SU-DHL-6 (cell line): ENCODE data around the gene IFNA21.

Experiments
- EZH2phosphoT487 ChIP-seq: fragments of 200-600 bp; sonication (generic), shearing (Covaris generic); conservative IDR thresholded peaks from 2 replicates; pipeline ENCODE4 v1.6.1; 2018; ENCODE audit warnings: mild to moderate bottlenecking, antibody characterized with exemption, low read length, moderate library complexity, mixed read lengths
- TF ChIP-seq, protein P1 (sequence below): fragments of 200-600 bp; sonication (generic); IDR thresholded peaks from one replicate; pipeline ENCODE4 v1.5.1; 2017; ENCODE audit warnings: antibody characterized with exemption, mild to moderate bottlenecking, low read length, moderate library complexity; ENCODE audit not compliant: insufficient read depth, poor library complexity, severe bottlenecking

DNA sequence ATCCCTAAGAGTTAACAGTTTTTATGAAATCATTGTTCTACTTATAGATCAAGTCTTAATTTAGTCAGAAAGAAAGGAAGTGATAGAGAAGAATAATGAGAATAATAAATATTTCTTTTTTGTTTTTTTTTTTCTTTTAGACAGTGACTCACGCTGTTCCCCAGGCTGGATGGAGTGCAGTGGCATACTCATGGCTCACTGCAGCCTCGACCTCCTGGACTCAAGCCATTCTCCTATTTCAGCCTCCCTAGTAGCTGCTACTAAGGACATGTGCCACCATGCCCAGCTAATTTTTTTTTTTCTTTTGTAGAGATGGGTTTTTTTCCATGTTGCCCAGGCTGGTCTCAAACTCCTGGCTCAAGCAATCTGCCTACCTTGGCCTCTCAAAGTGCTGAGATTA is 11.0 kb downstream of the IFNA21 start:
- TF ChIP-seq, protein P1, sequence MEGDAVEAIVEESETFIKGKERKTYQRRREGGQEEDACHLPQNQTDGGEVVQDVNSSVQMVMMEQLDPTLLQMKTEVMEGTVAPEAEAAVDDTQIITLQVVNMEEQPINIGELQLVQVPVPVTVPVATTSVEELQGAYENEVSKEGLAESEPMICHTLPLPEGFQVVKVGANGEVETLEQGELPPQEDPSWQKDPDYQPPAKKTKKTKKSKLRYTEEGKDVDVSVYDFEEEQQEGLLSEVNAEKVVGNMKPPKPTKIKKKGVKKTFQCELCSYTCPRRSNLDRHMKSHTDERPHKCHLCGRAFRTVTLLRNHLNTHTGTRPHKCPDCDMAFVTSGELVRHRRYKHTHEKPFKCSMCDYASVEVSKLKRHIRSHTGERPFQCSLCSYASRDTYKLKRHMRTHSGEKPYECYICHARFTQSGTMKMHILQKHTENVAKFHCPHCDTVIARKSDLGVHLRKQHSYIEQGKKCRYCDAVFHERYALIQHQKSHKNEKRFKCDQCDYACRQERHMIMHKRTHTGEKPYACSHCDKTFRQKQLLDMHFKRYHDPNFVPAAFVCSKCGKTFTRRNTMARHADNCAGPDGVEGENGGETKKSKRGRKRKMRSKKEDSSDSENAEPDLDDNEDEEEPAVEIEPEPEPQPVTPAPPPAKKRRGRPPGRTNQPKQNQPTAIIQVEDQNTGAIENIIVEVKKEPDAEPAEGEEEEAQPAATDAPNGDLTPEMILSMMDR = no peak
- no peak for TF ChIP-seq EZH2phosphoT487
